H7 (cell line): ENCODE results near the gene IFNAR1. TPM values are rescaled to one million over a fixed set of nuclear protein-coding genes. Genes with fewer than 3 reads are reported as not detected.
A peak's percentile ranks its signal among the peaks of the same experiment; 100 is the strongest.
"Not testable (repeated sequence)": the region's sequence is repeated elsewhere in the genome, so short reads cannot be mapped to it uniquely, and the experiment has no call there.

ENCODE experiments used
- DNase-seq: peaks from one replicate; pipeline ENCODE4 v3.0.0; 2012
- H3K27me3 ChIP-seq: 2 replicates; pipeline ENCODE4 v1.6.0; 2011; ENCODE audit warnings: mild to moderate bottlenecking, low read length; ENCODE audit not compliant: control insufficient read depth, insufficient read depth
- H3K36me3 ChIP-seq: replicated peaks from 2 replicates; pipeline ENCODE4 v1.5.1; 2011; ENCODE audit warnings: low read length; ENCODE audit not compliant: control insufficient read depth, insufficient read depth
- H3K4me3 ChIP-seq: 2 replicates; pipeline ENCODE4 v1.5.1; 2011; ENCODE audit warnings: low read depth, mild to moderate bottlenecking, control low read depth, low read length, moderate library complexity; ENCODE audit not compliant: insufficient read depth
- total RNA-seq: library from RNA; depleted of rRNA; stranded (reverse); fragments of >200 nt; shearing (Covaris generic); gene quantifications from 2 replicates; pipeline ENCODE4 v1.2.3, GENCODE V29; 2014

IFNAR1 gene
- total RNA-seq, 1 experiment from 2014 or later = 1.2 TPM

GRCh38 chr21:33348706-33349105, 23.9 kb downstream of the IFNAR1 start:
- no peak for DNase-seq
- Histone ChIP-seq H3K27me3 (no peaks in the 10 kb centered on the region), H3K36me3 (no peaks in the 10 kb centered on the region; the same call in none of the 2 replicates), H3K4me3 (no peak overlapping the region)

GRCh38 chr21:33350676-33351075, 25.9 kb downstream of the IFNAR1 start:
- Histone ChIP-seq H3K36me3 (peaks cover 2% of the 10 kb centered on the region), H3K4me3 (no peak overlapping the region), H3K27me3 (no peaks in the 10 kb centered on the region)
- no peak for DNase-seq

GRCh38 chr21:33355355-33355754, 30.6 kb downstream of the IFNAR1 start:
- no peak for DNase-seq
- Histone ChIP-seq H3K27me3 (no peaks in the 10 kb centered on the region), H3K4me3 (no peak overlapping the region), H3K36me3 (peaks cover 2% of the 10 kb centered on the region)

- DNase-seq = no peak
- H3K27me3 ChIP-seq = no peaks in the 10 kb centered on the region
- H3K36me3 ChIP-seq = peaks cover 2% of the 10 kb centered on the region
- H3K4me3 ChIP-seq = no peak overlapping the region
Observed at GRCh38 chr21:33355996-33356395, 31.2 kb downstream of the IFNAR1 start.

GRCh38 chr21:33357177-33357576, 32.4 kb downstream of the IFNAR1 start:
- H3K27me3 ChIP-seq = no peaks in the 10 kb centered on the region
- H3K4me3 ChIP-seq = no peak overlapping the region
- H3K36me3 ChIP-seq = peaks cover 2% of the 10 kb centered on the region
- no peak for DNase-seq

GRCh38 chr21:33359446-33359845, 34.7 kb downstream of the IFNAR1 start:
- DNase-seq = no peak
- Histone ChIP-seq H3K36me3 (peaks cover 2% of the 10 kb centered on the region), H3K4me3 (no peak overlapping the region), H3K27me3 (no peaks in the 10 kb centered on the region)

- DNase-seq = no peak
- no peaks in the 10 kb centered on the region for H3K27me3 ChIP-seq
Observed at GRCh38 chr21:33360281-33360680, 35.5 kb downstream of the IFNAR1 start.

GRCh38 chr21:33360881-33361602, 36.3 kb downstream of the IFNAR1 start:
- Histone ChIP-seq H3K27me3 (no peaks in the 10 kb centered on the region), H3K36me3 (no peaks in the 10 kb centered on the region; the same call in 1 of the 2 replicates), H3K4me3 (peak overlapping the region; percentile 34)
- DNase-seq = peak; percentile 84

More at GRCh38 chr21:33360281-33360680, 35.5 kb downstream of the IFNAR1 start:
- H3K36me3 ChIP-seq = peaks cover 2% of the 10 kb centered on the region
- H3K4me3 ChIP-seq = no peak overlapping the region

- no peaks in the 10 kb centered on the region for H3K27me3 ChIP-seq
- peak overlapping the region; percentile 34 for H3K4me3 ChIP-seq
- DNase-seq = peak; percentile 77
- H3K36me3 ChIP-seq = no peaks in the 10 kb centered on the region
Observed at GRCh38 chr21:33362044-33362555, 37.3 kb downstream of the IFNAR1 start.

GRCh38 chr21:33363911-33364609, 39.3 kb downstream of the IFNAR1 start:
- H3K36me3 ChIP-seq, DNase-seq, H3K27me3 ChIP-seq, H3K4me3 ChIP-seq: not testable (repeated sequence)

GRCh38 chr21:33364830-33365229, 40.1 kb downstream of the IFNAR1 start:
- H3K27me3 ChIP-seq = no peaks in the 10 kb centered on the region
- DNase-seq = no peak
- no peaks in the 10 kb centered on the region for H3K36me3 ChIP-seq
- no peak overlapping the region for H3K4me3 ChIP-seq

GRCh38 chr21:33367309-33367973, 42.7 kb downstream of the IFNAR1 start:
- H3K4me3 ChIP-seq = no peak overlapping the region
- no peaks in the 10 kb centered on the region for H3K27me3 ChIP-seq
- H3K36me3 ChIP-seq = no peaks in the 10 kb centered on the region
- no peak for DNase-seq

GRCh38 chr21:33368124-33368523, 43.4 kb downstream of the IFNAR1 start:
- DNase-seq = no peak
- H3K4me3 ChIP-seq = no peak overlapping the region
- no peaks in the 10 kb centered on the region for H3K27me3 ChIP-seq
- H3K36me3 ChIP-seq = no peaks in the 10 kb centered on the region

GRCh38 chr21:33368576-33368975, 43.8 kb downstream of the IFNAR1 start:
- no peak for DNase-seq
- Histone ChIP-seq H3K27me3 (no peaks in the 10 kb centered on the region), H3K4me3 (no peak overlapping the region), H3K36me3 (no peaks in the 10 kb centered on the region)

GRCh38 chr21:33369586-33369985, 44.8 kb downstream of the IFNAR1 start:
- Histone ChIP-seq H3K36me3 (no peaks in the 10 kb centered on the region), H3K4me3 (no peak overlapping the region), H3K27me3 (no peaks in the 10 kb centered on the region)
- no peak for DNase-seq
